OCI-LY3 (cell line): ENCODE measurements around the gene RPL31.

Source experiments
- H2AFZ ChIP-seq: fragments of 200-600, 300-600 bp; shearing (Covaris generic); 2 replicates; pipeline ENCODE4 v1.6.0; 2014; ENCODE audit warnings: antibody characterized with exemption, low read depth, low read length
- H3K27ac ChIP-seq: fragments of 200-600, 300-600 bp; sonication (generic); 2 replicates; pipeline ENCODE4 v1.5.1; 2014; ENCODE audit warnings: mild to moderate bottlenecking, low read length, moderate library complexity, mixed read lengths
- H3K27me3 ChIP-seq: fragments of 200-600, 300-600 bp; sonication (generic); 2 replicates; pipeline ENCODE4 v1.6.1; 2014; ENCODE audit warnings: low read depth, low read length, mixed read lengths
- H3K36me3 ChIP-seq: fragments of 200-600, 300-600 bp; sonication (generic); replicated peaks from 2 replicates; pipeline ENCODE3; 2014; ENCODE audit warnings: low read depth, low read length, mixed read lengths
- H3K4me1 ChIP-seq: fragments of 300-600, 200-600 bp; sonication (generic); 2 replicates; pipeline ENCODE4 v1.6.1; 2014; ENCODE audit warnings: low read length, mixed read lengths
- H3K4me2 ChIP-seq: fragments of 200-600, 300-600 bp; sonication (generic); 2 replicates; pipeline ENCODE4 v1.6.1; 2014; ENCODE audit warnings: low read length, mixed read lengths
- H3K4me3 ChIP-seq: fragments of 300-600, 200-600 bp; sonication (generic); 2 replicates; pipeline ENCODE4 v1.5.1; 2014; ENCODE audit warnings: antibody characterized with exemption, mild to moderate bottlenecking, low read length, moderate library complexity
- H3K79me2 ChIP-seq: fragments of 300-600, 200-600 bp; shearing (Covaris generic); 2 replicates; pipeline ENCODE4 v1.6.1; 2014; ENCODE audit warnings: mild to moderate bottlenecking, low read length, mixed read lengths
- H3K9ac ChIP-seq: fragments of 300-600, 200-600 bp; shearing (Covaris generic); 2 replicates; pipeline ENCODE4 v1.6.0; 2014; ENCODE audit warnings: mild to moderate bottlenecking, low read length, moderate library complexity
- H3K9me3 ChIP-seq: fragments of 200-600, 300-600 bp; shearing (Covaris generic); 2 replicates; pipeline ENCODE4 v1.6.1; 2014; ENCODE audit warnings: low read length, mixed read lengths; ENCODE audit not compliant: insufficient read depth
- H4K20me1 ChIP-seq: fragments of 200-600, 300-600 bp; sonication (generic); 2 replicates; pipeline ENCODE4 v1.6.1; 2016; ENCODE audit warnings: low read length, mixed read lengths; ENCODE audit not compliant: insufficient read depth
- EZH2phosphoT487 ChIP-seq: fragments of 200-600 bp; shearing (Covaris generic); IDR thresholded peaks from 2 replicates; pipeline ENCODE4 v1.6.1; 2018; ENCODE audit warnings: antibody characterized with exemption, mixed run types, low read depth
- TF ChIP-seq, protein P1 (sequence below): fragments of 200-600, 300-600 bp; sonication (generic); IDR thresholded peaks from 2 replicates; pipeline ENCODE4 v1.5.1; 2014; ENCODE audit warnings: antibody characterized with exemption, low read length, low read depth

The RPL31 gene

DNA sequence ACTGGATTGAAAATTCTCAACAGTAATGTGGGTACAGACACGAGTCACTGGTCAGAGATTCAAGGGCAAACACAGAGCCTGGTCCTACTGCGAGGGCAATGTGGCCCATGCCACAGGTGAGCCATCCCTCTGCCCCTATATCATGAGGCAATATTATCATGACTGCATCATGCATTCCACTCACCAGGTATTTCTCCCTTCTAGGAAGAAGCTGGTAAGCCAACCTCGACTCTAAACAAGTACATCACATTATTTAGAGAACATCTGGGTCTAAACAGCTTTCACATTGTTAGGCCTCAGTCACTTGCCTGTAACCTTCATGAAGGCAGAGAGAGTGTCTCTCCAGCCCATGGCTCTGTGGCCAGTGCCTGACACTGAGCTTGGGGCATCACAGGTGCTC, 14.6 kb upstream of the RPL31 start:
- Histone ChIP-seq H3K27me3 (no peaks in the 10 kb centered on the region), H3K4me3 (no peak overlapping the region), H3K79me2 (no peaks in the 10 kb centered on the region), H3K27ac (no peak overlapping the region), H3K9ac (no peak overlapping the region), H2AFZ (no peak overlapping the region), H4K20me1 (no peaks in the 10 kb centered on the region), H3K9me3 (no peaks in the 10 kb centered on the region), H3K4me2 (no peak overlapping the region), H3K36me3 (no peaks in the 10 kb centered on the region), H3K4me1 (peaks cover 9% of the 10 kb centered on the region; the same call in 1 of the 2 replicates)
- TF ChIP-seq, protein P1, sequence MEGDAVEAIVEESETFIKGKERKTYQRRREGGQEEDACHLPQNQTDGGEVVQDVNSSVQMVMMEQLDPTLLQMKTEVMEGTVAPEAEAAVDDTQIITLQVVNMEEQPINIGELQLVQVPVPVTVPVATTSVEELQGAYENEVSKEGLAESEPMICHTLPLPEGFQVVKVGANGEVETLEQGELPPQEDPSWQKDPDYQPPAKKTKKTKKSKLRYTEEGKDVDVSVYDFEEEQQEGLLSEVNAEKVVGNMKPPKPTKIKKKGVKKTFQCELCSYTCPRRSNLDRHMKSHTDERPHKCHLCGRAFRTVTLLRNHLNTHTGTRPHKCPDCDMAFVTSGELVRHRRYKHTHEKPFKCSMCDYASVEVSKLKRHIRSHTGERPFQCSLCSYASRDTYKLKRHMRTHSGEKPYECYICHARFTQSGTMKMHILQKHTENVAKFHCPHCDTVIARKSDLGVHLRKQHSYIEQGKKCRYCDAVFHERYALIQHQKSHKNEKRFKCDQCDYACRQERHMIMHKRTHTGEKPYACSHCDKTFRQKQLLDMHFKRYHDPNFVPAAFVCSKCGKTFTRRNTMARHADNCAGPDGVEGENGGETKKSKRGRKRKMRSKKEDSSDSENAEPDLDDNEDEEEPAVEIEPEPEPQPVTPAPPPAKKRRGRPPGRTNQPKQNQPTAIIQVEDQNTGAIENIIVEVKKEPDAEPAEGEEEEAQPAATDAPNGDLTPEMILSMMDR, result no peak
- TF ChIP-seq EZH2phosphoT487, result no peak

DNA sequence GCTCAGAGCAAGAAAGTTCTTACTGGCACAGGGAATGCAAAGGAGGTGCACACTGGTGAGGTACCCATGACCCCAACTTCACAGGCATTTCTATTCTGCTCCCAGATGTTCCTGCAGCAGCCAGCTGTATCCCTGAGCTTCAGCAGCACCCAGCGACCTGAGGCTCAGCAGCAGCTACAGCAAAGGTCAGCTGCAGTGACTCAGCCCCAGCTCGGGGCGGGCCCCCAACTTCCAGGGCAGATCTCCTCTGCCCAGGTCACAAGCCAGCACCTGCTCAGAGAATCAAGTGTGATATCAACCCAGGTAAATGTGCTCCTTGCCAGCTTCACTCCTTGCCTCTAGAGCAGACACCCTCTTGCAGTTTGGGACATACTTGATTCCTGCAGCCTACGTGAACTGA, 14.1 kb upstream of the RPL31 start:
- no peaks in the 10 kb centered on the region for H3K9me3 ChIP-seq
- H4K20me1 ChIP-seq, result no peaks in the 10 kb centered on the region
- H3K79me2 ChIP-seq, result no peaks in the 10 kb centered on the region
- H3K27ac ChIP-seq, result no peak overlapping the region
- no peak overlapping the region for H3K4me3 ChIP-seq
- peaks cover 9% of the 10 kb centered on the region; the same call in 1 of the 2 replicates for H3K4me1 ChIP-seq
- no peak overlapping the region for H2AFZ ChIP-seq
- H3K27me3 ChIP-seq, result no peaks in the 10 kb centered on the region
- H3K9ac ChIP-seq, result no peak overlapping the region
- H3K36me3 ChIP-seq, result no peaks in the 10 kb centered on the region
- TF ChIP-seq, protein P1, result no peak
- TF ChIP-seq EZH2phosphoT487, result no peak
- no peak overlapping the region for H3K4me2 ChIP-seq

DNA sequence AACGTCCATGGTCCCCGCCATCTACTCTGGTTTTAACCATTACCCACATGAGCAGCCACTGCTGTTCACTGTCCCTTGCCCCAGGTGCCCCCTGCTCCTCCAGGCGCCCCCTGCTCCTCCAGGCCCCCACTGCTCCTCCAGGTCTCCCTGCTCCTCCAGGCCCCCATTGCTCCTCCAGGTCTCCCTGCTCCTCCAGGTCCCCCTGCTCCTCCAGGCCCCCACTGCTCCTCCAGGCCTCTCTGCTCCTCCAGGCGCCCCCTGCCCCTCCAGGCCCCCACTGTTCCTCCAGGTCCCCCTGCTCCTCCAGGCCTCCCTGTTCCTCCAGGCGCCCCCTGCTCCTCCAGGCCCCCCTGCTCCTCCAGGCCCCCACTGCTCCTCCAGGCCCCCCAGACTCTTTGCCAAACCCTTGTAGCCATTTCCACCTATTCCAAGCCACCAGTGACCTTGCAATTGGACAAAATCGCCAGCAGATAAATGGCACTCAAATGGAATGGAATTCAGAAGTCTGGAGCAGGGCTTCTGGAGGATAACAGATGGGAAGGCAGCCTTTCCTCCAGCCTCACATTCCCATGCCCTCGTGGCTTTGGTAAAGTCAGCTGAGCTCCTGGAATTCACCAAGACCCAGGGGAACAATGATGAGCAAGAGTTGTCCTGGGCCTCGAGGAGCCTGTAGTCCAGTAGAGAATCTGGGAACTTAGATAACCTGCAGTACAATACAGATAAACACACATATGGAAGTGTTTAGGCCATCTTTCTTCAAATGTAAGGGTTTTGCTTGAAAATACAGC, 13.3 kb upstream of the RPL31 start:
- H3K9me3 ChIP-seq, result no peaks in the 10 kb centered on the region
- no peaks in the 10 kb centered on the region for H4K20me1 ChIP-seq
- H2AFZ ChIP-seq, result no peak overlapping the region
- no peak overlapping the region for H3K4me3 ChIP-seq
- H3K9ac ChIP-seq, result no peak overlapping the region
- TF ChIP-seq, protein P1, result no peak
- no peak for TF ChIP-seq EZH2phosphoT487
- no peaks in the 10 kb centered on the region for H3K79me2 ChIP-seq
- no peaks in the 10 kb centered on the region for H3K36me3 ChIP-seq
- peaks cover 9% of the 10 kb centered on the region; the same call in 1 of the 2 replicates for H3K4me1 ChIP-seq
- no peaks in the 10 kb centered on the region for H3K27me3 ChIP-seq
- H3K4me2 ChIP-seq, result no peak overlapping the region
- no peak overlapping the region for H3K27ac ChIP-seq

DNA sequence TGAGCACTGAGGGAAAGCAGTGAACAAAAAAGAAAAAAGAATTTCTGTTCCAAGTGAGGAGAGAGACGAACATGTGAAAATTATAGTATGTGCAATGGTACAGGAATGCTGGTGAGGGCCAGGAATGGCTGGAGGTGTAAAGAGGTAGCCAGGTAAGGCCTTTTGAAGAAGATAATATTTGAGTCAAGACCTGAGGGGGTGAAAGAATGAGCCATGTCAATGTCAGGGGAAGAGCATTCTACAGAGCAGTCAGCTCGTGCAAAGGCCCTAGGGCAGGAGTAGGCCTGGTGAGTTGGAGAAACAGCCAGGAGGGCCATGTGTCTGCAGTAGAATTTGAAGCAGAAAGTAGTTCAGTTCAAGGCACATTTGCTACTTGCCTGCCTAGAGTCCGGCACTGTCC, 12.4 kb upstream of the RPL31 start:
- no peak overlapping the region for H3K4me3 ChIP-seq
- H3K27me3 ChIP-seq, result no peaks in the 10 kb centered on the region
- peaks cover 9% of the 10 kb centered on the region; the same call in 1 of the 2 replicates for H3K4me1 ChIP-seq
- H2AFZ ChIP-seq, result no peak overlapping the region
- no peaks in the 10 kb centered on the region for H3K79me2 ChIP-seq
- no peak overlapping the region for H3K9ac ChIP-seq
- H3K27ac ChIP-seq, result no peak overlapping the region
- H3K4me2 ChIP-seq, result no peak overlapping the region
- H3K9me3 ChIP-seq, result no peaks in the 10 kb centered on the region
- no peaks in the 10 kb centered on the region for H4K20me1 ChIP-seq
- TF ChIP-seq, protein P1, result no peak
- TF ChIP-seq EZH2phosphoT487, result no peak
- no peaks in the 10 kb centered on the region for H3K36me3 ChIP-seq
